ENCODE measurements around the gene IGFN1. TPM values are rescaled to one million over a fixed set of nuclear protein-coding genes. Genes with fewer than 3 reads are reported as not detected.
A peak's percentile ranks its signal among the peaks of the same experiment; 100 is the strongest.
"Not testable (repeated sequence)": the region's sequence is repeated elsewhere in the genome, so short reads cannot be mapped to it uniquely, and the experiment has no call there.

The IGFN1 gene
- total RNA-seq, 1 donor from 2014 or later = not detected

DNA sequence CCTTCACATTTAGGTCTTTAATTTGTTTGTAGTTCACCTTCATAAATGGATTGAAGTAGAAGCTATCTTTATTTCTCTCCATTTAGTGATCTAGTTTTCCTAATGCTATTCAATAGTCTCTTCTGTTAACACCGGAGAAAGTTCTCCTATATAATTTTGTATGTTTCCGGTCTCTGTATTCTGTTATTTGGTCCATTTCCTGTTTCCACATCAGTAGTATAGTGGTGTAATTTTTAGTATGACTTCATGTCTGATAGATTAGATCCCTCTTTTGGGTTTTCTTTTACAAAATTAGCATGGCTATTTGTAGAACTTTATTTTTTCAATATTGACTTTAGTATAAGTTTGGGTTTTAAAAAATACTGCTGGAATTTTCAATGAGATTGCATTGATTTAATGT is 51.1 kb downstream of the IGFN1 start:
- DNase-seq (ENCODE audit: low read depth in 2 of 2) = peak; percentile 15 to 22

DNA sequence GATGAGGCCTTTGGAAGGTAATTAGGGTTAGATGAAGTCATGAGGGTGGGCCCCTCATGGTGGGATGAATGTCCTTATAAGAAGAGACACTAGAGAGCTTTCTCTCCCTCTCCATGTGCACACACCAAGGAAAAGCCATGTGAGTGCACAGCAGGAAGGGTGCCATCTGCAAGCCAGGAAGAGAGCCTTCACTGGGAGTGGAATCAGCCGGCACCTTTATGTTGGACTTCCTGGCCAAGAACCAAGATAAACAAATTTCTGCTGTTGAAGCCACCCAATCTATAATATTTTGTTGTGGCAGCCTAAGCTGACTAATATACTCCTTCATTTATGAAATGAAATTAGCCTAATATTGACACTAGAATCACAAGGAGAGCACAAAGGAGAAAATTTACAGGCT is 54.5 kb downstream of the IGFN1 start:
- DNase-seq (ENCODE audit: low read depth in 2 of 2) = no peak

DNA sequence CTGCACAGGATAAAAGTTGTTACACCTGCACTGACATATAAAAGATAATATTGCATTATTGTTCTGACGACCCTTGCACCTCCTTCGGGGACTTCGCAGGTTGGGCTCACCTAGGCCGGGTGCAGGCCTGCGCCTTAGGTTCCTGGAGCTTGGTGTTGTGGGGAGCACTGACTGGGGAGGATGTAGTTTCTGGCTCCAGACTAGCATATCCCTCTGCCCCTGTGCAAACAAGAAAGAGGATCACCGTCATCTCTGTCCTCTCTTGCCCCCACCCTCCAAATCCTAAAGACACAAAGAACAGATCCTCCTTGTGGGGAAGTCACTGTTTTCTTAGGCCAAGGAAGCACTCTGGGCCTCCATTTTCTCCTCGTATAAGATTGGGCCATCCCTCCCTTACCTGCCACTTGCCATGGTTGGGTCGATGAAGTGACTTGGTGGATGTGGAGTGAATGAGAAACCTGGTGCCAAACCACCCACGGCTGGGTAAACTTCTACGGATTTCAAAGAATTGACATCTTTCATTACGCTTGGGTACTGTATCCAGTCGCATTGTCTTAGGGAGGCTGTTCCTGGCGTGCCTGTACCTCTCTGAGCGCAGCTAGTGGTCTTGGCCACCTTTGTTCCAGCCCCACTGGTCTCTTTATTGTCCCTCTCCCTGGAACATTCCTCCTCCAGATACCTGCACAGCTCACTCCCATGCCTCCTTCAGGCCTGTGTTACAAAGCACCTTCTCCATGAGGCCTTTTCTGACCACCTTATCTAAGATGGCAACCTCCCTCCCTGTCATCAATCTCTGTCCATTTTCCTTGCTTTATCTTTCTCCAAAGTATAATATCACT is 58.3 kb downstream of the IGFN1 start:
- no peak for DNase-seq (ENCODE audit: low read depth in 2 of 2)

DNA sequence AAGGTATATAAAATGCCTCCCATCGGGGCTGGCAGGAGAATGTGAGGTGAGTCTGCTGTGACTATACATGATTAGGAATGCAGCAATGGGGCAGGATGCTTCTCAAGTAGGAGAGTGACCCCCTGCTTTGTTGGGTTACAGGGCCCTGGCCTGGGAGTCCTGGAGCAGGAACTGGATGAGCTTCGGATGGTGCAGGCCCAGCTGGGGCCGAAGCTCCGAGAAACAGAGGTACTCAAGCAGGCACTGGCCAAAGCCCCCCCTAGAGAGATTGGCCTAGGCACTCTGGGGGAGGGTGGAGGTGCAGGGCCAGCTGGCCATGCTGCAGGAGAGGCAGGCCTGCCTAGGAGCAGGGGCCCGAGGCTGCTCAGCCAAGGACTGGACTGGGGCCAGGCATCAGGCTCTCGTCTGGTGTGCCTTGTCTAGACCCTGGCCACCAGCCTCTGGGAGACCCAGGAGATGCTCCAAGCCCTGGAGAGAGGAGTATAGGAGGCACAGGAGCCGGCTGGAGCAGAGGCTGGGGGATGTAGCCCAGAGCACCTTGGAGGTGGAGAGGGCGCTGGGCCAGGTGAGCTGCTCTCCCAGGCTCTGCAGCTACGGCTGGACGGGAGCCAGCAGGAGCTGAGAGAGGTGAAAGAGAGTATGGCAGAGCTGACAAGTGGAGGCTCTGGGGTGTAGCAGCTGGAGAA is 59.8 kb downstream of the IGFN1 start:
- no peak for DNase-seq (ENCODE audit: low read depth in 2 of 2)

DNA sequence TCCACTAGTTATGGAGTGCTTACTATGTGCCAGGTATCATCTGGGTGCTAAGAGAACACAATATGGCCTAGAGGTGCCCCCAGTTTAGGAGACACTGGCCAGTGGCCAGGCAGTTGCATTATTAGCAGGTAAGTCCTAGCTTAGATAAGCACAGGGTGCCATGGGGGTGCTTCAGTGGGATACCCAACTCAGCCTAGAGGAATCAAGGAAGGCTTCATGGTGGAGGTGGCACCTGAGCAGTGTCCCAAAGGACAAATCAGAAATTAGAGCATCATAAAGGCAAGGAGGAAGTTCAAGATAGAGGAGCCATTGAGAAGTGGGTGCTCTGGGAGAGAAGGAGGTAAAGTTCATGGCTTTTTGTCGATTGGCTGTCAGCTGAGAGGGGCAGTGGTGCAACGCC is 60.8 kb downstream of the IGFN1 start:
- DNase-seq (ENCODE audit: low read depth in 2 of 2) = no peak

DNA sequence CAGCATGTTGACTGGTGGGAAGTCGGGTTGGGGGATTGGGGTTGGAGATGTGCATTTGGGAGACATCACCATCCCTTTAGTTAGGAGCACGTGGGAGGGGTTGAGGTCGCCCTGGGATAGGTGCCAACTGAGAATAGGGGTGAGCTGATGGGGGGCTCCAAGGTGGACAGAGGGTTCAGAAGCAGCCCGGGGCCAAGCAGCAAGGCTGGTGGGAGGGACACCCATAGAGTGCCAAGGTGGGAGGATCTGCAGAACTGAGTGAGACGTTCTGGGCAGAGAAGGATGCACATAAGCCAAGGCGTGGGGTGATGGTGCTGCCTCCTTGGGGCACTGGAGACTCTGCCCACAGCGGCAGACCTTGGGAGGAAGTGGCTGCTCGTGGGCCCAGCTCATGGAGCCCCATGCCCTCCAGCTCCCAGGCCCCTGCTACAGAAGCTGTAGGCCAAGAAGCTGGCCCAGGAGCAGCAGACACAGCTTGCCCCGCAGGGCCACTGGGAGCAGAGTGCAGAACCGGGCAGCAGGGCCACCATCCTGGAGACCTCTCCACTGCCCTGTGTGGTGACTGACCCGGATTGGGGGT is 61.3 kb downstream of the IGFN1 start:
- DNase-seq (ENCODE audit: low read depth in 2 of 2) = no peak

DNA sequence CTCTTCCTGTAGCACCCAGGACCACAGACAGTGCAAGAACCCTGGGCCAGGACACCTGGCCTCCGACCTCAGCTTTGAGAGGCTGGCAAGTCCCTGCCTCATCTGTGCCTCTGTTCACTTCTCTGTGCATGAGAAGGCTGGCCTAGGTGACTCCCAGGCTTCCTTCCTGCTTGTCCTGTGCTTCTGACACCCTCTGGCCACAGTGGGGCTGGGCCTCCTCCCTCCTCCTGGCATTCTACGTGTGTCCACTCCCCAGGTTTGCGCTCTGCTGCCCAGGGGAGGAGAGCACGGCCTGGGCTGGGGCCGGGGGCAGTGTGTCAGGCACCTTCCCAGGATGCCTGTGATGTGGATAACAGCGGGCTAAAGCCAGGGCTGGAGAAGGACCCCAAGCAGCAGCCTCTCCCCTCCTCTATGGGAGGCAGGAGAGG is 62.3 kb downstream of the IGFN1 start:
- DNase-seq (ENCODE audit: low read depth in 2 of 2) = no peak

DNA sequence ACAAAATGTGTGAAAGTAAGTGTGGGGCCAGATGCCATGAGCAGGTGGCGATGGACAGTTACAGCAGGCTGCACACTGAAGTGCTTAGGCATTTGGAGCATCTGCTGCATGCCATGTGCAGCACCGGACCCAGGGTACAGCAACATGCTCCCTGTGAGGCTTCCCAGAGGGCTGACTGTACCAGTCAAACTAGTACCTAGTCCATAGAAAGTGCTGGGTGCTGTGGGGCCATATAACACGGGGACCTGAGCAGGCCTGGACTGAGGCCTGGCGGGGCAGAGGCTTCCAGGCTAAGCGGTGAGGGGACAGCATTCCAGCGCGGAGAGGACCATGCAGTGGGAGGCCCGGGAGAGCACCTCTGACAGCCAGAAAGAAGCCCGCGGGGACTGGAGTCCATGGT is 62.8 kb downstream of the IGFN1 start:
- no peak for DNase-seq (ENCODE audit: low read depth in 2 of 2)

DNA sequence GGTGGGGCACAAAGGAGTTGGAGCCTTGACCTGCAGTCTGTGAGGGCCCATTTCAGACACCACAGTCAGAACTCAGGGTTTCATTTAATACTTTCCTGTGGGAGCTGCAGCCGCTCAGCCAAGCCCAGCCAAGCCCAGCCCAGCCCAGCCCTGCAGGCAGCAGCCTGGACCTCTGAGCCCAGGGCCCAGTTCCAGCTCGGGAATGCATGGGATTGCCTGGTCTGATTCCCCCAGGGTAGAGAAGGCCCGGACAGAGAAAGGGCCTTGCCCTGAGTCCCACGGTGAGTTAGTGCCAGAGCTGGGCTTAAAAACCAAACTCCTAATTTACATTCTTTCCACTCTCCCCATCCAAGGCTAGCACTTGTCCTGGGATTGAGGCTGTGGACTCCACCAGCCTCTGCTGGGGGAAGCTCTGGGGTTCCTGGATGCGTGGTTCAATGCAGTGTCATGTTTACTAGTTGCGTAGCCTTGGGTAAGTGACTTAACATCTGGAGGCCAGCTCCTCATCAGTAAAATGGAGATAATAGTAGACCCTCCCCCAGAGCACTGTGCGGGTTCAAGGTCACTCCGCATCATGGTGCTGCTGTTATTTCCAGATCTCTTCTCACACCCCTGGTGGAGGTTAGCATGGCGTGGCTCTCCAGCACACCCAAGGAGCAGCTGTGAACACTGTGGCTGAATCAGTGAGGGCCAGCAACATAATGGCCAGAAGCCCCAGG is 63.4 kb downstream of the IGFN1 start:
- DNase-seq (ENCODE audit: low read depth in 2 of 2) = no peak

DNA sequence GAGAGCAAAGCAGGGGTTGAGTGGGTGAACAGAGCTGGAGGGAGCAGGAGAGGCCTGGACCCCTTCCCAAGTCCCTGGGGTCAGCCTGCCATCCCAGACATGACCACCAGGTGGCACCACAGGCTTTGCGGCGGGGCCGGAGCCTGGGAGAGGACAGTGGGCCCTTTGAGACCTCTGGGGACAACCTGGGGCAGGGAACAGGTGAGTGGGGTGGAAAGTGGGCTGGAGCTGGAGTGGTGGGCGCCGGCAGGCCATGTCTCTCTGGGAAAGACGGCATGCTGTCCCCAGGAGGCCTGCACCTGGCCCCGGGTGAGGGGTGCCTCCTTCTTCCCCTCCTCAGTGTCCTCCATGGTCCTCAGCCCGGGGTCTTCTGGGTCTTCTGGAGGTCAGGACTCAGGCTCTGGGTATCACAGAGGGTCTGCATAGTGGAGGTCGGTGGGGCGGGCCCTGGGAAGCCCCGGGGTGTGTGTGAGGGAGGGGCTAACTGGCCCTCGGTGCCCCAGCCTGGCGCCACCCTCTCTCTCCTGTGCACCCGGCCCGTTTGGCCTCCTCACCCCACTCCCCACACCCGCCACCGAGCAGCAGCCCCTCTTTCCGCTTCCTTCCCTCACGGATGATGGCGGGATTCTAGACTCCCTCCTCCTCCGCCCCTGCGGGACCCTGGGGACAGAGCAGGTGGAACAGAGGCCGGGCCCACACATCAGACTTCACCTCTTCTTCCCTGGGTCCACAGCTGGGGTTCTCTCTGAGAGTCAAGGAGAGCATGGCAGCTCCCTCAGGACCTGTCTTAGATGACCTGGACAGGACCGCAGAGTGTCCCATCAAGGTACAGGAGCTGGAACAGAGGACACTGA is 64.2 kb downstream of the IGFN1 start:
- DNase-seq (ENCODE audit: low read depth in 2 of 2) = peak in 1 of 2 donors; percentile 40

DNA sequence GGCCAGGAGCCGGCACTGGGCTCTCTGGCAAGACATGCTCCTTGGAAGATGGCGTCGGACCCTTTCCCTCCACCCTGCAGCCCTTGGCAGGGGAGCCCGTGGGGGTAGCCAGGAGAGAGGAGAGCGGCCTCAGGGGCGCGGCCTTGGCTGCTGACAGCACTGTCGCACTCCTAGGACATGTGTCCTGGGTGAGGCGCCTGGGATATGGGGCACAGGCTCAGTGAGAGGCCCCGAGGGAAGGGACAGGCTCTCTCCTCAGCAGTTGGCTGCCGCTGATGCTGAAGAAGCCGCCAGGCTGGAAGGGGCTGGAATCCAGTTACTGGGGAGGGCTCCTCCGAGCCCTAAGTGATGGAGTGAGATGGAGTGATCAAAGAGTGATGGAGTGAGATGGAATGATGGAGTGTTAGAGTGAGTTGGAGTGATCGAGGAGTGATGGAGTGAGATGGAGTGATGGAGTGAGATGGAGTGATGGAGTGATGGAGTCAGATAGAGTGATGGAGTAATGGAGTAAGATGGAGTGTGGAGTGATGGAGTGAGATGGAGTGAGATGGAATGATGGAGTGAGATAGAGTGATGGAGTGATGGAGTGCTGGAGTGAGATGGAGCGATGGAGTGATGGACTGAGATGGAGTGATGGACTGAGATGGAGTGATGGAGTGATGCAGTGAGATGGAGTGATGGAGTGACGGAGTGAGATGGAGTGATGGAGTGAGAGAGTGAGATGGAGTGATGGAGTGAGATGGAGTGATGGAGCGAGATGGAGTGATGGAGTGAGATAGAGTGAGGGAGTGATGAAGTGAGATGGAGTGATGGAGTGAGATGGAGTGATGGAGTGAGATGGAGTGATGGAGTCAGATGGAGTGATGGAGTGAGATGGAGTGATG is 65.1 kb downstream of the IGFN1 start:
- DNase-seq (ENCODE audit: low read depth in 2 of 2) = no peak

DNA sequence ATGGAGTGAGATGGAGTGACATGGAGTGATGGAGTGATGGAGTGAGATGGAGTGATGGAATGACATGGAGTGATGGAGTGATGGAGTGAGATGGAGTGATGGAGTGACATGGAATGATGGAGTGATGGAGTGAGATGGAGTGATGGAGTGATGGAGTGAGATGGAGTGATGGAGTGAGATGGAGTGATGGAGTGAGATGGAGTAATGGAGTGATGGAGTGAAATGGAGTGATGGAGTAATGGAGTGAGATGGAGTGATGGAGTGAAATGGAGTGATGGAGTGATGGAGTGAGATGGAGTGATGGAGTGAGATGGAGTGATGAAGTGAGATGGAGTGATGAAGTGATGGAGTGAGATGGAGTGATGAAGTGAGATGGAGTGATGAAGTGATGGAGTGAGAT is 67.5 kb downstream of the IGFN1 start:
- DNase-seq (ENCODE audit: low read depth in 2 of 2) = not testable (repeated sequence)

DNA sequence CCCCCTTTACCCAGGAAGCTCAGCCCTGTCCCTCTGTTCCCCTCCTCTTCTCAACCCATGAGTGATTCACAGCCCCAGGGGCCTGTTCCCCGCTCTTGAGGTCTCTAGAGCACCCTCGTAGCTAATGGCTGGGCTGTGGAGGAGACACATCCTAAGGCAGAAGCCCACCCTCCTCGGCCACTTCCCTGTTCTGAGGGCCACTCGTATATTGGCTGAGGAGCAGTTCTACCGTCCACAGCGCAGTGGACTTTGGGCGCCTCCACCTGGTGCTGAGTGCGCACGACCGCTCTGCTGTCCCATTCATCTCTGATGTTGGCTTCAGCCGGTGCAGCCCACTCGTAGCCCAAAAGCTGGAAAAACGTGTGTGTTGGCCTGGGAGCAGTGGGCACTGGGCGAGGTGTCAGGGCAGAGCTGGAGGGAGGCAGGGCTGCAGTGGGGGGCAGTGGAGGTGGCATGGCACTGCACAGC is 68.2 kb downstream of the IGFN1 start:
- no peak for DNase-seq (ENCODE audit: low read depth in 2 of 2)

DNA sequence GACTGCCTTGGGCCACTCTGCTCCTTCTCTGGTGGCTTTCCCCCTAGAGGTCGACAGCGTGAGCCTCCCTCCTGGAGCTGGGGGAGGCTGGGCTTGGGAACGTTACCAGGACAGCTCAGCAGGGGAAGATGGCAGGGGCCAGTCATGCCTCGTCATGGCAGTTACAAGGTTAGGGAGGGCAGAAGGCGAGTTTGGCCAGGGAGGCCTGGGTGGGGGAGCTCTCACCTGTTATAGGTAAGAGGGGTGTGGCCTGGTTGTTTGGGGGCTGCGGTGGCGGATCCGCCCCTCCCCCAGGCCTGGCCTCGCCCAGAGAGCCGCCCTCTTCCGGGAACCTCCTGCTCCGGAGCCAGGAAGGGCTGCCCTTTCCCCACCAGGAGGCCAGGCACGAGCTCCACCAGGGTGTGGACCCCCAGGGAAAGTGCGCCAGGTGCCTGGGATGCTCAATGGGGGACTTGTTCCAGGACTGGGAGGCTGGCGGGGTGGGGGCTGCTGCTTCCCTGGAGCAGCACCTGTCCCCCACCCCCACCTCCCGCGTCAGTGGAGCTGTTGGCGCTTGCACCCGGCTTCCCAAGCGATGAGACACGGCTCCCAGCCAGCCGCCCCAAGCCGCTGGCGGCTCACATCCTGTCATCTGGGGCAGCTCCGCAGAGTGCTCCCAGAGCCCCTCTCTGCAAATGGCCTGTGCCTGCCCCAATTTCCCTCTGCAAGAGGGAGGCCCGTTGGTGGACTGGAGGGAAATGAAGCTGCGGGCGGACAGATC is 69.0 kb downstream of the IGFN1 start:
- no peak for DNase-seq (ENCODE audit: low read depth in 2 of 2)

DNA sequence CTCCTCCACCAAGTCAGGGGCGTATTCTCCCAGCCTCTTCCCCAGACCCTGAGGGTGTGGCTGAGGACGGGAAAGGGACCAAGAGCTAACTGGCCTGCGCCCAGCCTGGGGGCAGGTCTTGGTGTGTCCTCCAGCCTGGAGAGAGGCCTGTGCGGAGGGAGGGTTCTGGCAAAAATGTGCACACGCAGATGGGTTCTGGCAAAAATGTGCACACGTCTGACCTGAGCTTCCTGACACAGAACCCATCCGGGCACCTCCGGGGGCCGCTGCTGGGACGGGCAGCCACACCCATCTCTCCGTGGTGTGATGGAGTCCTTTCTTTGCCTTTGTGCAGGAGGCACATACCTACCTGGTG is 69.6 kb downstream of the IGFN1 start:
- DNase-seq (ENCODE audit: low read depth in 2 of 2) = no peak

DNA sequence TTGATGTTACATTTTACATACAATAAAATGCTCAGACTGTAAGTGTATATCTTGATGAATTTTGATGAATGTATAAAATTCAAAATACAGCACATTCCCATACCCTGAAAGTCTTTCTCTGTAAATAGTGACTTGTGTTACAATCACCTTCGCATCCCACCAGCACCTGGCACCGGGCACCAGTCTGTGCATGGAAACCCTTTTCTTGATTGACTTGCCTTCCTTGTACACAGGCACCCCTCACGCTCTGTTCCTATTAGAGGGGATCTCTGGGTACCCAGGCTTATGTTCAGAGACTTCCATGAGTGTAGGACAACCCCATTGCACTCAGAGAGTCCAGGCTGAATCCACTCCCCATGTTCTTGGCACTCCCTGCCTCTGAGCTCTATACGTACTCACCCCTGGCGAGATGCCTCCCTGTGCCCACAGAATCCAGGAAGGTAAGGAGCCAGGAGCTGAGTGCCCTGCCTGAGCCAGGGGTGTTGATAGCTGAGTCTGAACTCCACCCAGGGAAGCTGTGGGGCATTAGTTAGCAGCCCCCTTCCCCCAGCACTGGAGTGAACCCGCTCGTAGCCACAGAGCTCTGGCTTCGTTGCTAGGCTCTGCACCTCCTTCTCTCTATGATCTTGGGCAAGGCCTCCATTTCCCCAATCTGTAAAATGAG is 70.2 kb downstream of the IGFN1 start:
- no peak for DNase-seq (ENCODE audit: low read depth in 2 of 2)

DNA sequence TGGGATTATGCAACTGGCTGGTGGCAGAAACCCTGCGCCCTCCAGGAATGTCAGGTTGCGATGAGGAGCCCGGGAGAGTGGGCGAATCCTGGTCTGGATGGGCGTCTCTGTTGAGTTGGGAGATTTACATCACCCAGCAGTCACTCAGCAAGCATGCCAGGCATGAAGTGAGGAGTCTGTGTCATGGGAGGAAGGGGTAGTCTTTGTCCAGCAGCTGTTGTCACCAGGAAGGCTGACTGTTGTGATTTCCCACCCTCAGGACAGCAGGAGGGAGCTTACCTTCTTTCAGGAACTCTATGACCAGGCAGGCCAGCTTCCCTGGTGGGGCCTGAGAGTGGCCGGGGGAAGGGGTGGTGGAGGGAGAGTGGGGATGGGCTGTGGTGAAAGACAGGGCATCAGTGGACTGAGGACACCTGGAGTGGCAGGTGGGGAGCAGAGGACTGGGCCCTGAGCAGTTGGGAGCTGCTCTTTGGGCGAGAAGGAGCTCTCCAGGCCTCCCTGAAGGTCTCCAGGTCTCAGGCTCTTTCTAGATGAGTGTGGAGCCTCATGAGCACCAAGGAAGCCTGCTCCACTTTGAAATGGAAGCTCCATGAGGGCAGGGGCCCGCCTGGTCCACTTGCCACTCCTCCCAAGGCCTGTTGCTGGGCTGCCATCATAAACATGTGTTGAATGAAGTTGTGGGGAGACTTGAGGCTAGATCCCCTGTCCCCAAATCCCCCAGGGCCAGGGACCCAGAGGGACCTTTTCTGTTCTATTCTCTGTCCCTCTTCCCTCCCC is 71.3 kb downstream of the IGFN1 start:
- DNase-seq (ENCODE audit: low read depth in 2 of 2) = no peak
